Ishikawa (cell line): ENCODE results near the gene SMIM38.

Experiments
- CEBPB ChIP-seq: IDR thresholded peaks from 2 replicates; pipeline ENCODE4 v1.6.1; 2012
- EP300 ChIP-seq: IDR thresholded peaks from 2 replicates; pipeline ENCODE4 v1.6.1; 2012; ENCODE audit warnings: borderline replicate concordance
- FOXM1 ChIP-seq: IDR thresholded peaks from 2 replicates; pipeline ENCODE4 v1.6.1; 2012; ENCODE audit warnings: low read depth, borderline replicate concordance
- TAF1 ChIP-seq: IDR thresholded peaks from 2 replicates; pipeline ENCODE4 v1.6.1; 2012; ENCODE audit warnings: low read depth, mild to moderate bottlenecking
- TF ChIP-seq, protein P1 (sequence below): IDR thresholded peaks from 2 replicates; pipeline ENCODE4 v1.6.1; 2012
- TF ChIP-seq, protein P2 (sequence below): IDR thresholded peaks from 2 replicates; pipeline ENCODE4 v1.6.1; 2012

DNA sequence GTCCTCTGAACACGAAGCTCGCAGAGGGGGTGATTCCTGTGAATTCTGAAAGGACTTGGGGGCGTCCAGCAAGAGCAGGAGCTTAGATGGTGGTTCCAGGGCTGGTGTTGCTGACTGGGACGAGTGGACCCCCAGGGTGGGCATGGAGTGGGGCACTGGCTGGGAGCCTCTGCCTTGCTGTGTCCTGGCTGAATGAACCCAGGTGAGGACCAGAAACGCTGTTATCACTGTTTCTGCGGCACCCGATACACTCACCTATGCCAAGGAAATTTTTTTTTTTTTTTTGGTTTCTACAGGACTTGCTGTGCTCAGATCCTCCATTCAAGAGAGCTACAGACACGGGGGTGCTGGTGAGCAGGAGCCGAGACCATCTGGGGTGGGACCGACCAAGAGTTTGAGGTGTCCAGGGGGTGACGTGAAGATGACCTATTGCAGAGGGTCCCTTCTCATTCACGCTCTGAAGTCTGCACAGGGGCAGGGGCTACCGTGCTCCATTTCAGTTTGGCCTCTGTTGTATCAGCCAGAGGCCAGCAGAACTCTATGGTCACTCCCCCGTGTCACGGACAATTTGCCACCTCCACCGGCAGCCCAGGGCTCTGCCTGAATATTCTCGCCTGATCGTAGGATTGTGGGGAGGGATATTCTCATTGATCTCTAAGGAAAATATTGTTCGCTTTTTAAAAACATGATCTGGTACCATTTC lies 3.6 kb downstream of the SMIM38 start:
- TF ChIP-seq, protein P1, sequence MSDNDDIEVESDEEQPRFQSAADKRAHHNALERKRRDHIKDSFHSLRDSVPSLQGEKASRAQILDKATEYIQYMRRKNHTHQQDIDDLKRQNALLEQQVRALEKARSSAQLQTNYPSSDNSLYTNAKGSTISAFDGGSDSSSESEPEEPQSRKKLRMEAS, result no peak
- TF ChIP-seq FOXM1 (no peak), CEBPB (no peak), EP300 (no peak), TAF1 (no peak)
- TF ChIP-seq, protein P2, sequence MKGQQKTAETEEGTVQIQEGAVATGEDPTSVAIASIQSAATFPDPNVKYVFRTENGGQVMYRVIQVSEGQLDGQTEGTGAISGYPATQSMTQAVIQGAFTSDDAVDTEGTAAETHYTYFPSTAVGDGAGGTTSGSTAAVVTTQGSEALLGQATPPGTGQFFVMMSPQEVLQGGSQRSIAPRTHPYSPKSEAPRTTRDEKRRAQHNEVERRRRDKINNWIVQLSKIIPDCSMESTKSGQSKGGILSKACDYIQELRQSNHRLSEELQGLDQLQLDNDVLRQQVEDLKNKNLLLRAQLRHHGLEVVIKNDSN, result no peak
